ENCODE measurements around the gene NECAB3. TPM values are rescaled to one million over a fixed set of nuclear protein-coding genes. Genes with fewer than 3 reads are reported as not detected.

Gene NECAB3
- total RNA-seq, 2 experiments from 2014 or later = 12.2 to 13.3 TPM

GRCh38 chr20:33693741-33694638 lies 19.8 kb upstream of the NECAB3 start:
- Mint-ChIP-seq H3K4me1 (peaks cover 16% of the 10 kb centered on the region), H3K36me3 (ENCODE audit: low read depth) (no peaks in the 10 kb centered on the region), H3K4me3 (no peak overlapping the region), H3K9me3 (ENCODE audit: low read depth) (peaks cover 2% of the 10 kb centered on the region), H3K27me3 (no peaks in the 10 kb centered on the region), H3K27ac (no peak overlapping the region)
- intact Hi-C loops (cut with DNase I, micrococcal nuclease) = no loop called here
- POLR2A ChIA-PET = no interaction called here
- DNase-seq = no peak
- CTCF ChIA-PET = no interaction called here
- no peak for ATAC-seq

- intact Hi-C loops (cut with DNase I, micrococcal nuclease) = no loop called here
- ATAC-seq (no peak), DNase-seq (no peak)
- no peak overlapping the region for H3K4me3 Mint-ChIP-seq
- peaks cover 23% of the 10 kb centered on the region for H3K4me1 Mint-ChIP-seq
- H3K27me3 Mint-ChIP-seq = no peaks in the 10 kb centered on the region
- no peaks in the 10 kb centered on the region for H3K36me3 Mint-ChIP-seq (ENCODE audit: low read depth)
- H3K9me3 Mint-ChIP-seq (ENCODE audit: low read depth) = peaks cover under 1% of the 10 kb centered on the region
- ChIA-PET CTCF (no interaction called here), POLR2A (no interaction called here)
- H3K27ac Mint-ChIP-seq = no peak overlapping the region
Observed at GRCh38 chr20:33693289-33693688, 19.1 kb upstream of the NECAB3 start.

- ChIA-PET CTCF (interaction anchor here (0.6 to 1.3 kb wide), 6 partner anchors 29 to 325 kb away, joined by 3 to 5 read pairs (median 3); partner anchors contain the start of gene PXMP4), POLR2A (interaction anchor here (0.6 to 0.9 kb wide), 6 partner anchors 10 to 952 kb away, joined by 3 to 8 read pairs (median 4); no protein-coding TSS in a partner anchor)
- Mint-ChIP-seq H3K27ac (peak overlapping the region; percentile 63), H3K9me3 (ENCODE audit: low read depth) (no peaks in the 10 kb centered on the region), H3K27me3 (no peaks in the 10 kb centered on the region), H3K4me1 (peaks cover 44% of the 10 kb centered on the region), H3K4me3 (peak overlapping the region; percentile 45), H3K36me3 (ENCODE audit: low read depth) (peaks cover 4% of the 10 kb centered on the region)
- intact Hi-C loops (cut with DNase I, micrococcal nuclease) = loop anchor here (1.0 to 5.0 kb wide), 5 partner anchors 19 to 1852 kb away; partner anchors contain the start of genes ERGIC3 (in 1 of the 2), PXMP4 (in 1 of the 2) and ZNF341 (in 1 of the 2)
- ATAC-seq (peak; percentile 20), DNase-seq (peak; percentile 78)
Observed at GRCh38 chr20:33689973-33690372, 15.7 kb upstream of the NECAB3 start.

GRCh38 chr20:33689493-33689892 lies 15.3 kb upstream of the NECAB3 start:
- intact Hi-C loops (cut with DNase I, micrococcal nuclease) = loop anchor here (5.0 kb wide), 3 partner anchors 43 to 1853 kb away; partner anchors contain the start of genes ERGIC3 (in 1 of the 2) and ZNF341 (in 1 of the 2)
- Mint-ChIP-seq H3K4me3 (no peak overlapping the region), H3K36me3 (ENCODE audit: low read depth) (peaks cover 9% of the 10 kb centered on the region), H3K9me3 (ENCODE audit: low read depth) (no peaks in the 10 kb centered on the region), H3K27ac (peak overlapping the region; percentile 63), H3K27me3 (no peaks in the 10 kb centered on the region), H3K4me1 (peaks cover 49% of the 10 kb centered on the region)
- ChIA-PET CTCF (interaction anchor here (0.6 to 1.3 kb wide), 6 partner anchors 30 to 325 kb away, joined by 3 to 5 read pairs (median 3); partner anchors contain the start of gene PXMP4), POLR2A (interaction anchor here (0.9 kb wide), 2 partner anchors 10 to 951 kb away, joined by 3 to 8 read pairs; no protein-coding TSS in a partner anchor)
- ATAC-seq (no peak), DNase-seq (no peak)

GRCh38 chr20:33688938-33689424 lies 14.8 kb upstream of the NECAB3 start:
- intact Hi-C loops (cut with DNase I, micrococcal nuclease) = loop anchor here (5.0 kb wide), 3 partner anchors 43 to 1853 kb away; partner anchors contain the start of genes ERGIC3 (in 1 of the 2) and ZNF341 (in 1 of the 2)
- Mint-ChIP-seq H3K27ac (peak overlapping the region; percentile 24), H3K9me3 (ENCODE audit: low read depth) (no peaks in the 10 kb centered on the region), H3K4me1 (peaks cover 54% of the 10 kb centered on the region), H3K36me3 (ENCODE audit: low read depth) (peaks cover 9% of the 10 kb centered on the region), H3K27me3 (no peaks in the 10 kb centered on the region), H3K4me3 (no peak overlapping the region)
- DNase-seq (no peak), ATAC-seq (no peak)
- ChIA-PET CTCF (interaction anchor here (1.0 to 1.2 kb wide), 2 partner anchors 36 to 44 kb away, joined by 3 to 5 read pairs; no protein-coding TSS in a partner anchor), POLR2A (interaction anchor here (1.0 to 1.3 kb wide), 2 partner anchors 21 to 305 kb away, joined by 3 to 4 read pairs; partner anchors contain the start of gene RALY)

- H3K4me1 Mint-ChIP-seq = peaks cover 54% of the 10 kb centered on the region
- POLR2A ChIA-PET = interaction anchor here (1.0 to 1.3 kb wide), 2 partner anchors 20 to 306 kb away, joined by 3 to 4 read pairs; partner anchors contain the start of gene RALY
- H3K36me3 Mint-ChIP-seq (ENCODE audit: low read depth) = peaks cover 9% of the 10 kb centered on the region
- CTCF ChIA-PET = interaction anchor here (0.7 to 1.5 kb wide), 6 partner anchors 8 to 45 kb away, joined by 3 to 6 read pairs (median 3); partner anchors contain the start of genes ACTL10 and PXMP4
- H3K27ac Mint-ChIP-seq = peak overlapping the region; percentile 74
- H3K9me3 Mint-ChIP-seq (ENCODE audit: low read depth) = no peaks in the 10 kb centered on the region
- intact Hi-C loops (cut with DNase I, micrococcal nuclease) = loop anchor here (5.0 kb wide), 3 partner anchors 44 to 1854 kb away; partner anchors contain the start of genes ERGIC3 (in 1 of the 2) and ZNF341 (in 1 of the 2)
- no peak overlapping the region for H3K4me3 Mint-ChIP-seq
- DNase-seq = no peak
- no peak for ATAC-seq
- no peaks in the 10 kb centered on the region for H3K27me3 Mint-ChIP-seq
Observed at GRCh38 chr20:33687993-33688937, 14.0 kb upstream of the NECAB3 start.

GRCh38 chr20:33687370-33687915 lies 13.2 kb upstream of the NECAB3 start:
- H3K4me1 Mint-ChIP-seq = peaks cover 62% of the 10 kb centered on the region
- intact Hi-C loops (cut with DNase I, micrococcal nuclease) = loop anchor here (5.0 kb wide), 3 partner anchors 45 to 1855 kb away; partner anchors contain the start of genes ERGIC3 (in 1 of the 2) and ZNF341 (in 1 of the 2)
- ATAC-seq (no peak), DNase-seq (no peak)
- no peaks in the 10 kb centered on the region for H3K27me3 Mint-ChIP-seq
- POLR2A ChIA-PET = interaction anchor here (0.7 kb wide), 2 partner anchors 14 to 45 kb away, joined by 4 to 5 read pairs; no protein-coding TSS in a partner anchor
- H3K27ac Mint-ChIP-seq = peak overlapping the region; percentile 83
- H3K36me3 Mint-ChIP-seq (ENCODE audit: low read depth) = peaks cover 12% of the 10 kb centered on the region
- CTCF ChIA-PET = interaction anchor here (0.7 to 1.5 kb wide), 3 partner anchors 8 to 33 kb away, joined by 3 to 6 read pairs (median 3); partner anchors contain the start of gene PXMP4
- no peak overlapping the region for H3K4me3 Mint-ChIP-seq
- no peaks in the 10 kb centered on the region for H3K9me3 Mint-ChIP-seq (ENCODE audit: low read depth)

GRCh38 chr20:33686984-33687366 lies 12.7 kb upstream of the NECAB3 start:
- peaks cover 67% of the 10 kb centered on the region for H3K4me1 Mint-ChIP-seq

GRCh38 chr20:33686100-33686983 lies 12.1 kb upstream of the NECAB3 start, which contains the start of gene E2F1:
Gene E2F1 (minus strand): TSS chr20:33686385. CDS start chr20:33686264, 121 bp downstream.
- H3K27ac Mint-ChIP-seq = peak within 1 kb of the TSS; percentile 83
- no peaks in the 10 kb centered on the region for H3K27me3 Mint-ChIP-seq

More at GRCh38 chr20:33686984-33687366, 12.7 kb upstream of the NECAB3 start:
- ATAC-seq (no peak), DNase-seq (no peak)
- Mint-ChIP-seq H3K36me3 (ENCODE audit: low read depth) (peaks cover 13% of the 10 kb centered on the region), H3K4me3 (peak overlapping the region; percentile 56), H3K9me3 (ENCODE audit: low read depth) (no peaks in the 10 kb centered on the region), H3K27ac (peak overlapping the region; percentile 83), H3K27me3 (no peaks in the 10 kb centered on the region)
- ChIA-PET CTCF (interaction anchor here (1.3 to 1.5 kb wide), 2 partner anchors 9 to 33 kb away, joined by 3 to 6 read pairs; partner anchors contain the start of gene PXMP4), POLR2A (interaction anchor here (0.6 to 0.7 kb wide), 3 partner anchors 14 to 1767 kb away, joined by 3 to 5 read pairs (median 4); no protein-coding TSS in a partner anchor)
- intact Hi-C loops (cut with DNase I, micrococcal nuclease) = loop anchor here (1.0 to 5.0 kb wide), 13 partner anchors 13 to 1855 kb away; partner anchors contain the start of genes PXMP4 (in 2 of the 2), ACTL10 (in 1 of the 2), CBFA2T2 (in 1 of the 2) and CHMP4B (in 1 of the 2)

More at GRCh38 chr20:33686100-33686983, 12.1 kb upstream of the NECAB3 start, which contains the start of gene E2F1:
- Mint-ChIP-seq H3K9me3 (ENCODE audit: low read depth) (no peaks in the 10 kb centered on the region), H3K4me3 (peak within 1 kb of the TSS; percentile 95), H3K36me3 (ENCODE audit: low read depth) (peaks cover 16% of the 10 kb centered on the region), H3K4me1 (peaks cover 73% of the 10 kb centered on the region)
- POLR2A ChIA-PET = interaction anchor here (0.6 to 1.7 kb wide), 6 partner anchors 13 to 1768 kb away, joined by 3 to 5 read pairs (median 4); partner anchors contain the start of genes ACTL10 and PXMP4
- peak; percentile 84 for ATAC-seq
- intact Hi-C loops (cut with DNase I, micrococcal nuclease) = loop anchor here (1.0 to 5.0 kb wide), 13 partner anchors 12 to 1856 kb away; partner anchors contain the start of genes PXMP4 (in 2 of the 2), ACTL10 (in 1 of the 2), CBFA2T2 (in 1 of the 2) and CHMP4B (in 1 of the 2)
- CTCF ChIA-PET = interaction anchor here (1.3 to 9.1 kb wide), 3 partner anchors 9 to 33 kb away, joined by 3 to 91 read pairs (median 10); partner anchors contain the start of genes ACTL10 and PXMP4
- peak; percentile 98 for DNase-seq

Data from activated CD4-positive, alpha-beta T cell treated with anti-CD3 and anti-CD28 coated beads for 36 hours (primary cell).